Renal cortical epithelial cell (primary cell): Measurements from ENCODE around the gene GLCCI1. TPM values are rescaled to one million over a fixed set of nuclear protein-coding genes. Genes with fewer than 3 reads are reported as not detected.

Experiments
- DNase-seq: peaks from one replicate; pipeline ENCODE4 v3.0.0-alpha.2; 2011; ENCODE audit warnings: low read depth
- total RNA-seq: library from RNA; depleted of rRNA; stranded (reverse); fragments of >200 nt; gene quantifications from 2 replicates; pipeline ENCODE4 v1.2.3, GENCODE V29; 2014

The GLCCI1 gene
- total RNA-seq, 1 donor from 2014 or later = 22.3 TPM

DNA sequence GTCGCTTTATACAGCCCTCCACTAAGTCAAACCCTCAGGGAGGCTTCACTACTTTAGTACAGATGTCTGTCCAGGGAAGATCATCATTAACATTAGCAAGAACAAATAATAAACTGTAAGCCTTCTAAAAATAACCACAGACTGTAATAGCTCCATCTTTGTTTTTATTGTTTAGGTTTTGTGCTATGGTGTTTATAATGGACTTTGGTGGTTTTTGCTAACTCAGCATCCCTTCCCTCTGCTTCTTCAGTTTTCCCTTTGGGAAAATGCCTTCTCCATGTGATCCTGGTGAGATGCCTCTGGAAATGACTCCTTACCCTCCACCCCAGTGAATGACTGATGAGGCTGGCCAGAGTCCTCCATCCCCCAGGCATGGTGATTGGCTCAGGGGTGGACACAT lies 162.1 kb downstream of the GLCCI1 start:
- DNase-seq = no peak

DNA sequence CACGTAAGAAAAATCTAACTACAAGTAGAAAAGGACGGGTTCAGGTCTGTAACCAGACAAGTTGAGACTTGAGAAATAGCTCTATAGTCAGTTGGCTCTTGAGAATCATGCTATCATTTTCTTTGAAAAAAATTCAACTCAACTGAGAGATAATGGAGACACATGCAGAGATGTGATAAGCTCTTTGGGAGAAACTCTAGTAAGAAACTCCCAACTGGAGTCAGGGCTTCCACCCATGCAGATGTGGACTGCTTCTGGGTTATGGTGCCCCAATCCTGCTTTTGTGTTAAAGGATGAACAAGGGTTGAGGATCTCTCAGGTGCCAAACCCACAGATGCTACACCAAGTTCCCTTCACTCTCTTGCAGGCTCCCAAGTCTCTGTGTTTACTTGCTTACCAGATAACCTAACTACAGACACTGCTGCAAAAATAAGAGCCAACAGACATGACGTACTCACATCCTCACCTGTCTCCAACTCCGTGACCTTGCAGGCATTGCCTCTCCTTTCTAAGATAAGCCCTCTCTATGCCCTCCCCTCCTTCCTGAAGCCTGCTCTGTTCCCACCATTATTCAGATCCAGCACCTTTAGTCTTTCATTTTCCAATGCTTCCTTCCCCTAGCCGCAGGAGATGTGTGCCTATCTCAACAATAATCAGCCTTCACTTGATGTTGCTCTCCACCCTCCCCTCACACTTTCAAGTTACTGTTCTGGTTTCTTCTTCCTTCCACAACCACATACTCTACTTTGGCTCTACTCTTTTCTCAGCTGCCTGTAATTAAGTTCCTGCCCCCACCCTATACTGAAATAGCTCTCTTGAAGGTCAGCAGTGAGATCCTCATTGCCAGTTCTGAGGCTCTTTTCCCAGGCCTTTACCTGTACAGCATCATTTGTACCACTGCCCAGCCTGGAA lies 163.4 kb downstream of the GLCCI1 start:
- no peak for DNase-seq

DNA sequence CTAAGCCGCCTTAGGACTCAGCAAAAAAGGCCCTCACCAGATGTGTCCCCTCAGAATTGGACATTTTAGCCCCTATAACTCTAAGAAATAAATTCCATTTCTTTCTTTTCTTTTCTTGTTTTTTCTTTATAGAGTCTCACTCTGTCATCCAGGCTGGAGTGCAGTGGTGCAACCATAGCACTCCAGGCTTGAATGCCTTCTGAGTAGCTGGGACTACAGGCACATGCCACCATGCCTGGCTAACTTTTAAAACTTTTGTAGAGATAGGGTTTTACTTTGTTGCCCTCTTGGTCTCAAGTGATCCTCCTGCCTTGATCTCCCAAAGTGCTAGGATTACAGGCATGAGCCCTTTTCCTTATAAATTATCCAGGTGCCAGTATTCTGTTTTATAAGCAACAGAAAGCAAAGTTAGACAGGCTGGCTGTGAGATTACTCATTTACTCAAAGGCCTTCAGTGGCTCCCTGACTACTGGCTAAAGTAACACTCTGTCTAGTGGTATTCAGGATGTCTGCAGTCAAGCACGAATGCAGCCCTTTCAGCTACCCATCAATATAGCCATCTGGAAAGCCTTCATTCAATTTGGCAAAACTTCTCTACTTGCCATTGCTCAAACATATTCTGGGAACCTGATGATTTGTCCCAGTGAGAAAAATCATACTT lies 164.7 kb downstream of the GLCCI1 start:
- DNase-seq = peak; percentile 91

DNA sequence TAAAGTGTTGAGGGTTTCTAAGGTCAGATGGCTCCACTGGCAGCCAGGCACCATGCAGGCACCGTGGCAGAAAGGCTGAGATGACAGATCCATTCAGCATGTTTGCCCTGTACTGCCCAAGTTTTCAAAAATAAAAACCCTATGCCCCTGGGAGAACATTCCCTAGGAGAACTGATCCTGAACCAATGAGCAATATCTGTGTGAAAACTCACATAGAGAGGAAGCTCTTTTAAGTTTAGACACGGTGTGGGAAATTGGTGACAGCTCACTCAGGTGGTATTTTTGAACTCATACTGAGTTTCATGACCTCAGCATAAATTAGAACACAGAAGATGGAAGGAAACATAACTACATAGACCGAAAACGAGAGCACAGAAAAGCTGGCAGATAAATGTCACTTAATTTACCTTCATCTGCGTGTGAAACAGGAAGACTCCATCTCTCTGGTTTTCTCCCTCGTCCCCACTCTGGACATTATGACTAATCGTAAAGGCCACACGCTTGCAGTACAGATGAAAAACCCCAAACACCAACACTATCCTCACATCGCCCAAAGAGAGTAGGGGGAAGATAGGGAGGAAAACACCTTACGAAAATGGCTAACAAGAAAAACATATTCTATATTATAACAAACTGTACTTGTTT lies 165.6 kb downstream of the GLCCI1 start:
- DNase-seq = peak; percentile 99

DNA sequence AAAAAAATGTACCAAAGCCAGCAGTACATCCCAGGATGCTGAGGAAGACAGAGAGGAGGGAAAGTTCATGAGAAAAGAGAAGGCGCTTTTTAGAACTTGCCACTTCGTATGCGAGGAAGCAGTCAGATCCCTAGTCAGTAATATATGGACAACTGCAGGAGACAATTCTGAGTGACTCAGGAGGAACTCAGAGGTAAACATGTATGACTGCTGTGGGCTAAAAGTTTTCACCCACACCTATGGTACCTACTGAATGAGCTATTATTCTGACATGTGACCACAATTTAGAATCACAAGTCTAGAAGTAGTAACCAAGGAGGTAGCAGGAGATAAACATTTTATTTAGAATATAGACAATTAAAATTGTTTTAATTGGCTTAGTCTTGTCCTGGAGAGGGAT lies 166.8 kb downstream of the GLCCI1 start:
- DNase-seq = peak; percentile 68

DNA sequence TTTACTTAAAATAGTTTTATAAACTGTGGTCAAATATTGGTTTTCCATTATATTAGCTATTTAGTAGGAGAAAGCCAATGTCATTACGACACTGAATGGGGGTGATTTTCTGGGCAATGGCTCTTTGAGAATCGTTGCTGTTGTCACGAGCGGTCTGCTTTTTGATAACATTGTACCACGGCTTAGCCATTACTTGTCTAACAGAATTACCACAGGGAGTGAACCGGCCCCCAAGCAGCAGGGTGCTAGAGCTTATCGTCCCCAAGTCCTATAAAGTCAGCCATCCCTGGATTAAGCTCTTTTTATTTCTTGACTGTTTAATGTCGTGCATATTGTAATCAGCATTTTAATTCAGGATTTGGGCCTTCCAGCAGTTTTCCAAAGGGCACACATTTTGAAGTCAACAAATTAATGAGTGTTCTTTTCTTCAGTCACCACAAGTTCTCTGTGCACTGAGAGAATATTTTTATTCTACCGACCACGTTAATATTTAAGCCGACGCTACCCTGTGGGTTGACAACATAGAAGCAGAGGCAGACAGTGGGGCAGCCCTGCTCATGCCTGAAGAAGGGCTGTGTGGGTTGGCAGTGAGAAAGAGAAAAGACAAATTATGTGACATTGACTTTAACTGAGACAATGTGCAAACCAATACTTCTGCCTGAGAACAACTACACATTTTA lies 167.6 kb downstream of the GLCCI1 start:
- peak; percentile 90 for DNase-seq
